Measurements from ENCODE around the gene SPEN.
"Not testable (repeated sequence)": the region's sequence is repeated elsewhere in the genome, so short reads cannot be mapped to it uniquely, and the experiment has no call there.

The SPEN gene

DNA sequence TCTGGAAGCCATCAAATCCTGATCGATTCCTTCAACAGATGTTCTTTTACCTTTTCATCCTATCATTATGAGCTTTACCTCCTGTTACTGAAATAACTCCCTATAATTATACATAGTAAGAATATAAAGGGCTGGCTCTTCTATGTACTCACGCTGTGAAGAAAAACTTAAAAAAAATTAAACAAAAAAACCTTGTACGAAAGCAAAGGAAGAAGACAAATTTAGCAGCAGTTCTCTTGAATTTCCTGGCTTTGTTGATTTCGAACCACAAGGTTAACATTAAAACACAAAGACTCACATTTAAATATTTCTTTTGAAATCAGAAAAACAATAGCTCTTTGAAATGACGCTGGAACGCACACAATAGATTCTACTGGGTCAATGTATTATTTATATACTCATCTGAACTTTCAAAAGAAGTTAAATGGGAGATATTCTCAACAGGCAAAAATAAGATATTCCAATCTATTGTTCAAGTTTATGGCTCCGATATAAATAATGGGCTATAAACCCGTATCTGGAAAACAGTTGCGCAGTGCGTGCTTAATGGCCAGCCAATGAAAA lies 13.6 kb upstream of the SPEN start:
- DNase-seq = no peak

GRCh38 chr1:15834406-15835204 lies 12.9 kb upstream of the SPEN start:
- peak; percentile 95 for DNase-seq

DNA sequence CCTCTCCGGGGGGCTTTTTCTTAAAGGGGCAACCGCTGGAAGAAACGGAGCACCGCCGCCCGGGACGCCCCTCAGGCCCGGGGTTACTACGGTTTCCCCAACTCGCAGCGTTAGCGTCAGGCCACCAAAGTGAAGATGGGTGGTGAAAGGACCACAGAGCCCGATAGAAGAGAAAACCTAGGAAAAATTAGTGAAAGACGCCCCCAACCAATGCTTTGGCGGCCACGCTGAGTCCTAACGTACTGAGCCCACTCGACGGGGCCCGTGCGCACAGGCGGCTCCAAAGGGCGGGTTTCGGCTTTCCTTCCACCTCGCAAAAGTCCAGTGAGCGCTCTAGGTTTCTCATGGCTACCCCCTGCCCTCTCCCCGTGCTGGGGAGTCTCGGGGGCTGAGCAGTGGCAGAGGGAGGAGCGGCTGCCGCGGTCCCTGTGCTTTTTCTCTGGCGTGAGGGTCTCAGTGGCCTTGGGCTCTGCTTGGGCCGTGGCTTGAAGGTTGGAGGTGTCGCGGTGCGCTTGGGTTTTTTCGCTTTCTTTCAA lies 12.2 kb upstream of the SPEN start:
- DNase-seq = peak; percentile 70

GRCh38 chr1:15835741-15836510 lies 11.6 kb upstream of the SPEN start:
- DNase-seq = peak; percentile 99

- DNase-seq = not testable (repeated sequence)
Observed at GRCh38 chr1:15836511-15836771, 11.1 kb upstream of the SPEN start.

DNA sequence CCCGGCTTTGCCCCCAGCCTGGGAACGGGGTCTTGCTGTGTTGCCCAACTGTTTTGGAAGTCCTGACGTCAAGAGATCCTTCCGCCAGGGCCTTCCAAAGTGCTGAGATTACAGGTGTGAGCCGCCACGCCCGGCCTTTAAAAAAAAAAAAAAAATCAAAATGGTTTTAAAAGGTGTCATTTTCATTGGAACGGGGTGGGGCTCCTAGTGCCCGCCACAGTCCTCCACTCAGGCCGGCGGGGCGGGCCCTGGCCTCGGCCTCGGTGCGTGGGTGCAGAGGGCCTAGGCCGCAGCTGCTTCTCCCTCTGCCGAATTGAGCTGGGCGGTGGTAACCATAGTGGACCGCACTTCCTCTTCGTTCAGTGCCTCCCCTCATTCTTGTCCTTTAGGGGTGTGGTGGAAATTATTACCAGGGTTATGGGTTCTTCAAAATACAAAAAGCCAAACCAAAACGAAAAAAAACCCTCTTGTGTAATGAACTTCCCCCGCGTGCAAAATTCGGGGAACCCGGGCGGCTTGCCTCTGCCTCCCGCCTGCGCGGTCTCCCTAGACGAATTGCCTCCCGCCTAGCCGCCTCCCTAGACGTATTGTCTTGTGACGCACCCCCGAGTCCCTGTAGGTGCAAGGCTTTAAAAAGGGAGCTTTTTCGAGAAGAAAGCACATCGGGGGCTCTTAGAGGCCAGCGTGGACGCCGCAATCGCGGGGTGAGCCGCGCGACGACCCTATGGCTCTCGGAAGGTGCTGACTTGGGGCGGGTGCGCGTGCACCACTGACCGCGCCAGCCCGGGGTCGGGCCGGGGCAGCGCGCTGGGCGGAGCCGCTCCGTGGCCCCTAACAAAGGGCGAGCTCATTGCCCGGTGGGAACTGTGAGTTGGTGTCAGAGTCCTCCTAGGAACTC lies 10.5 kb upstream of the SPEN start:
- DNase-seq = no peak

DNA sequence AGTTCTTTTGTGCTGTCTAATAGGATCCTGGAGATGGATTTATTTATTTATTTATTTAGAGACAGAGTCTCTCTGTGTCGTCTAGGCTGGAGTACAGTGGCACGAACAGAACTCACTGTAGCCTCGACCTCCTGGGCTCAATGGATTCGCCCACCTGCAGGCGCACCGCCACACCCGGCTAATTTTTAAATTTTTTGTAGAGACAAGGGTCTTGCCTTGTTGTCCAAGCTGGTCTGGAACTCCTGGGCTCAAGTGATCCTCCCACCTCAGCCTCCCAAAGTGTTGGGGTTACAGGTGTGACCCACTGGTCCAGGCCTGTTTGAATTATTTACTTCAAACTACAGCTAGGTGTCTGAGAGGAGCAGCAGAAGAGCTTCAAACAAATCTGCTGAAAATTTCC lies 9.6 kb upstream of the SPEN start:
- DNase-seq = no peak

DNA sequence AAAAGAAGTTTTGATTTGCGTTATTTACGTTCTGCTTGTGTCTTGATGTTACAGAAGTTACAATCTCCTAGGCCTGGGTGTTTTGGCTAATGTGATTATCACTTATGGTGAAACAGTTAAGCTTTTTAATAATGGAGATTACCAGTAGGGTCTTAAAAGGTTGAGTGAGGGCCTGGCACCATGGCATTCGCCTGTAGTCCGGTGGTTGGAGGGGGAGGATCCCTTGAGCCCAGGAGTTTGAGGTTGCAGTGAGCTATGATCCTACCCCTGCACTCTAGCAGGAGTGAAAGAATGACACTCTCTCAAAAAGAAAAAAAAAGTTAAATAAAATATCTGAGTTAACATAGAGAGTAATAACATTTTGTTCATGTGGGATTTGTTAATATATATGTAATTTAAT lies 8.8 kb upstream of the SPEN start:
- no peak for DNase-seq

DNA sequence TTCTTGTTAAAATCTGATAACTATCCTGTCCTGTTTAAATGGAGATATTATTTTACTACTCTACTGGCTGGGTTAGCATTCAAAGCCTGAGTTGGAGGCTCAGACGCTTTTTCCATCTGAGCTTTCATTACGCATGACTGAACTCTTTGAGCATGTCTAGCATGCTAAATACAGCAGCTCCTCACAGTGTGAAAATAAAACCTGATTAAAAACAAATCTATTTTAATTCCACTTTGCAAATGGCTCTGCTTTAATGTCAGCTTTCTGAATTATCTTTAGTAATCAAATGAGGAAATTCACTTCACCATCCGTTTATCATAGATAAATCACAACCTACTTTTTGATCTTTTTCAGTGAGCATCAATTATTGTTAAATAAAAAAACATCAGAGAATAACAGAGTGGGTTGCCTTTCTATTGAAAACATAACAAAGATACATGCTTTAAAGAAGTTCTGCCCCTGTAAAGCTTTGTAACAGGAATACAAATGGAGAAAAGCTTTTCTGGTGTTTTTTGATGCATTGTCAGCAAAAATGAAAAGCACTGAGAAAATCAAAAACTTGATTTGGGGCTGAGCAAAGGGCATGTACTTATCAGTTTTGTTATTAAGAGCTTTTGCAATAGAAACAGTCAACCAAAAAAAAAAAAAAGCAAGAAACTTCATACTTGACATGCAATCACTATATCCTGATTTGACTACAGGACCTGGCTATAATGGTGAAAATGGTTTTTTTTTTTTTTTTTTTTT lies 3.5 kb upstream of the SPEN start:
- peak; percentile 22 for DNase-seq

GRCh38 chr1:15846056-15846455 lies 1.5 kb upstream of the SPEN start:
- DNase-seq = not testable (repeated sequence)

DNA sequence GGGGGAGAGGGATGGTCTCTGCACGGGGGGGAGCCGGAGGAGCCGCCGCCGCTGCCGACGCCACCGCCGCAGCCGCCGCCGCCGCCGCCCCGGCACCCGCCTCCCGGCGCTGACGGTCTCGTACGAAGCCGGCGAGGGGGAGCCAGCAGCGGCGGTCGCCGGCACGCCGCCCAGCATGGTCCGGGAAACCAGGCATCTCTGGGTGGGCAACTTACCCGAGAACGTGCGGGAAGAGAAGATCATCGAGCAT lies 311 bp downstream of the SPEN start:
- no peak for DNase-seq

DNA sequence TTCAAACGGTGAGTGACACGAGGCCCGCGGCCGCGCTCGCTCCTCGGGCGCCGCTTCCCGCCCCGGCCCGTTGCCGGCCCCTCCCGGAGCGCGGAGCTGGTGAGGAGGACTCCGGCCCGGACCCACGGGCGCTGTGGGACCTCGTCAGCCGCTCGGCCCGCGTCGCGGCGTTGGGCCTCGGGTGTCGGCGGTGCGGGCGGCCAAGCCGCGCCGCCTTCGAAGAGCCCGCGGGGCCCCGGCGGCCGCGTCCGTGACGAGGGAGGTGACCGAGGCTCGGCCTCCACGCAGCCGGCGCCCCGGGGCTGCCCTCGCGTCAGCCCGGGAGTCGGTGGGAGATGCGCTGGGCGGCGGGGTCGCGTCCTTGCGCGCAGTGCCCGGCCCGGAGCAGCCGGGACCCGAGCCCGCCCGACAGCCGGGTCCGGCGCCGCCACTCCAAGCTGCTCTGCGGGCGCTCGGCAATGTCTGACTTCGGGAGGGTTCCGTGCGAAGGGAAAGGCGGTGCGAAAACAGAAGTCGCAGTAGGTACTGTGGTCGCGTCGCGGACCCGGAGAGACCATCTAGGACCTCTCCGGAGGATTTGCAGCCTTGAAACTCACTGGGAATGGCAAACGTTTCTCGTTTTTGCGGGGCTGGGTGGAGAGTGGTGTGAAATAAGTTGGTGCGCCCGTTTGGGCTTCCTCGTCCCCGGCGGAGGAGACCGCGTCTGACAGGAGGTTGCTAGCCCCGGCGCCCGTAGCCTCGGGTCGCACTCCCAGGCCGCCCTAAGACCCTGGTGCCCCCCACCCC lies 829 bp downstream of the SPEN start:
- peak; percentile 21 for DNase-seq

DNA sequence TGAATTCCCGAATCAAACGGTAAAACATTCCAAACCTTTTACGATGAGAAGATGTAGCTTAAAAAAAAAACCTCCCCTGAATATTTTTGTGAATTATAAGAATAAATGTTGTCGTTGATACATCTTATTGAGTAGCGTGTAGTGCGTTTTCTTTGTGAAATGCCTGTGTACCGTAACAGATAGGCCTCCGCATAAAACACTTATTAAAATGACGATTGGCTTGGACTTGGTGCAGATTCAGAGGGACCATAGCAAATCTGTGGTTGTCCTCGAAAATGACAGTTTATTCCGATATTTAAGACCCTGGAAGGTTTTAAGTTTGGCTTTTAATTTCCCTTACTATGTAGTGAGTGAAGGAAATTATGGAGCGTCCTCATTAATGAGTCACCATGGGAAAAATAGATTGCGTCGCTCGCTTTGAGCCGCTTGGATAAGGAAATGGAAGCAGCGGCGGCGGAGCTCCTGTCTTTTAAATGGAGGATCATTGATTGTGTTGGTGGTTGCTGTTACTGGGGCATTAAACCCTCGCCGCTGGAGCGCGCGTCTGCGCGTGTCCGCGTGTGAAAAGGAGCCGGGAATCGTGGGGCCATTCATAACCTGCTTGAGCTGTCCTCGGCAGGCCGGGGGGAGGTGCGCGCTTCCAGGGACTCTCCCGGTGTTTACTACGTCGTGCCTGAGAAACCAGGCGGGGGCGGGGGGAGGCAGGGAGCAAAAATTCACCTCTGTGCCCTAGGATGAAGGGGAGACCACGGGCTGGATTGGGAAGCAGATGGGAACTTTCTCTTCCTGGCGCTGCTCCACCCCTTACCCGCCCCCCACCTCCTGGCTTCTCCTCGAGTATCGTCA lies 1.6 kb downstream of the SPEN start:
- peak; percentile 89 for DNase-seq

GRCh38 chr1:15849775-15850324 lies 2.3 kb downstream of the SPEN start:
- peak; percentile 84 for DNase-seq

DNA sequence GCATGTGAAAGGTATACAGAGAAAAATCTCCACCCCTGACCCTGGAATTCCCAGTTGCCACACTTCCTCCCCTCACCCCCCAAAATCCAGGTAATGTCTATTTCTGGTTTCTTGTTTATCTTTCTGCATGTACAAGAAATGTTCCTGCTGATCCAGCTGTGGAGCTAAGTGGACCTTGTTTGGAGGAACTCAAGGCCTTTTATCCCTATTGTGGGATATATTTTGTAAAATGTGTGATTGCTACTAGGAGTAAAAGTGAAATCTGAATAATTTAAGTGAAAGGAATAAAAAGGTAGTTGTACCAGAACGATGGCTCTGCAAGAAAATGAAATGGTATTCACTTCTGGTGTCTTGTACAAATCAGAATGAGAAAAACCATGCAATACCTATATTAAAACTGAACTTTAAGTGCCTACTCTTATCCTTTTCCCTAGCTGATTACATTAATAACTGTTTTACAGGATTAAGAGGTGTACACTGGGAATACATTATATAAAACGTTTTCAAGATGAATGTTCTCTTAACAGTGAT lies 3.0 kb downstream of the SPEN start:
- no peak for DNase-seq

- DNase-seq = no peak
Observed at GRCh38 chr1:15851210-15852035, 3.9 kb downstream of the SPEN start.

DNA sequence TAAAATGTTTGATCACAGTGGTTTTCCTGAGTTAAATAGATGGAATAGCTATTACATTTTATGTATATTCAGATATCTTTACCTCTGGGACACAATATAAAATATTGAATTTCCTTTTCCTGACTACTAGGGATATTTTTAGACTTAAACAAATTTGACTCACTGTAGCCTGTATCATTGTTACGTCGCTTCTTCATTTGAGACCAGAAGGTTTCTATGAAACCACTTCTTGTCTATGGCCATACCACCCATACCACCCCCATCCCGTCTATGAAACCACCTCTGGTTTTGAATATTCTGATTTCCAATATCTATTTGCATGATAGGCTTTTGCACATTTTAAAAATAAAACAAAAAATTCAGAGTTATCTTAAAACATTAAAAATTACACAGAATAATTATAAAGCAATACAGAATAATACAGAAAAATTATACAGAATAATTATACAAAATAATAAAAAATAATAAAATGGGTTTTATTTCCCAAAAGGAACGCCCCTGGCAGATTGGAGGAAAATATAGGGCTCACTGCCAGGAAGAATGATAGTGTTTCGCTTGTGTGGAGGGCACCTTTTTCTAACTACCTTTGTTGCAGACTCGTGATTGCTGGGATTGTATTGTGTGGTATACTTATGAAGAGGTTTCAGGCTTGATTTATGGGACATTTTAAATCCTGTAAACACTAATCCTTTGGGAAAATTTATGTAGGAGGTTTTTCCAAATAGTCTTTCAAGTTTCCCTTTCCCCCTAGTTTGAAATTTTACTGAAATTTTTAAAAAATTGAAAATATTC lies 4.7 kb downstream of the SPEN start:
- DNase-seq = no peak

DNA sequence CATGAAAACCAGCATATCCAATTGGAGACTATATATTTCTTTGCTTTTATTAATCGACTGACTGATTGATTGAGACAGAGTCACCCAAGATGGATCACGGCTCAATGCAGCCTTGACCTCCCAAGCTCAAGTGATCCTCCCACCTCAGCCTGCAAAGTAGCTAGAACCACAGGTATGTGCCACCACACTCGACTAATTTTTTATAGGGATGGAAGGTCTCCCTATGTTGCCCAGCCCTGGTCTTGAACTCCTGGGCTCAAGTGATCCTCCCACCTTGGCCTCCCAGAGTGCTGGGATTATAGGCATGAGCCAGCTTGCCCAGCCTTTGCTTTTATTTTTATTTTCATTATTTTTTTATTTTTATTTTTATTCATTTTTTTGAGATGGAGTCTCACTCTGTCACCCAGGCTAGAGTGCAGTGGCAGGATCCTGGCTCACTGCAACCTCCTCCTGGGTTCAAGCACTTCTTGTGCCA lies 5.4 kb downstream of the SPEN start:
- DNase-seq = no peak

Data from NCI-H345 (cell line).